ENCODE measurements around the gene PIK3C3. TPM values are rescaled to one million over a fixed set of nuclear protein-coding genes. Genes with fewer than 3 reads are reported as not detected.
"Not testable (repeated sequence)": the region's sequence is repeated elsewhere in the genome, so short reads cannot be mapped to it uniquely, and the experiment has no call there.

The PIK3C3 gene
- total RNA-seq, 1 experiment from 2014 or later: 34.9 TPM

GRCh38 chr18:42024131-42024530 is 69.1 kb downstream of the PIK3C3 start:
- DNase-seq (ENCODE audit: low read depth): no peak

- DNase-seq (ENCODE audit: low read depth): no peak
Observed at GRCh38 chr18:42025491-42025890, 70.5 kb downstream of the PIK3C3 start.

GRCh38 chr18:42025974-42026625 is 71.1 kb downstream of the PIK3C3 start:
- DNase-seq (ENCODE audit: low read depth): no peak

- peak; percentile 4 for DNase-seq (ENCODE audit: low read depth)
Observed at GRCh38 chr18:42028247-42028832, 73.3 kb downstream of the PIK3C3 start.

- DNase-seq (ENCODE audit: low read depth): no peak
Observed at GRCh38 chr18:42029092-42029491, 74.1 kb downstream of the PIK3C3 start.

GRCh38 chr18:42030586-42031182 is 75.7 kb downstream of the PIK3C3 start:
- DNase-seq (ENCODE audit: low read depth): peak; percentile 2

- DNase-seq (ENCODE audit: low read depth): no peak
Observed at GRCh38 chr18:42032447-42032846, 77.4 kb downstream of the PIK3C3 start.

- no peak for DNase-seq (ENCODE audit: low read depth)
Observed at GRCh38 chr18:42033137-42033810, 78.2 kb downstream of the PIK3C3 start.

GRCh38 chr18:42038936-42039335 is 83.9 kb downstream of the PIK3C3 start:
- DNase-seq (ENCODE audit: low read depth): no peak

GRCh38 chr18:42039396-42039795 is 84.4 kb downstream of the PIK3C3 start:
- no peak for DNase-seq (ENCODE audit: low read depth)

- no peak for DNase-seq (ENCODE audit: low read depth)
Observed at GRCh38 chr18:42041793-42042192, 86.8 kb downstream of the PIK3C3 start.

- no peak for DNase-seq (ENCODE audit: low read depth)
Observed at GRCh38 chr18:42045346-42045745, 90.3 kb downstream of the PIK3C3 start.

- DNase-seq (ENCODE audit: low read depth): no peak
Observed at GRCh38 chr18:42047721-42048120, 92.7 kb downstream of the PIK3C3 start.

- peak; percentile 47 for DNase-seq (ENCODE audit: low read depth)
Observed at GRCh38 chr18:42048158-42048557, 93.1 kb downstream of the PIK3C3 start.

GRCh38 chr18:42049536-42049935 is 94.5 kb downstream of the PIK3C3 start:
- DNase-seq (ENCODE audit: low read depth): not testable (repeated sequence)

GRCh38 chr18:42051411-42051810 is 96.4 kb downstream of the PIK3C3 start:
- no peak for DNase-seq (ENCODE audit: low read depth)

- no peak for DNase-seq (ENCODE audit: low read depth)
Observed at GRCh38 chr18:42052122-42052708, 97.2 kb downstream of the PIK3C3 start.

GRCh38 chr18:42053188-42053781 is 98.3 kb downstream of the PIK3C3 start:
- DNase-seq (ENCODE audit: low read depth): peak; percentile 25

GRCh38 chr18:42064109-42064508 is 109.1 kb downstream of the PIK3C3 start:
- DNase-seq (ENCODE audit: low read depth): no peak

- no peak for DNase-seq (ENCODE audit: low read depth)
Observed at GRCh38 chr18:42067518-42067917, 112.5 kb downstream of the PIK3C3 start.

- DNase-seq (ENCODE audit: low read depth): no peak
Observed at GRCh38 chr18:42068030-42068429, 113.0 kb downstream of the PIK3C3 start.

GRCh38 chr18:42069036-42069435 is 114.0 kb downstream of the PIK3C3 start:
- no peak for DNase-seq (ENCODE audit: low read depth)

All from Daoy (cell line).